ENCODE data around the gene ZNF778. TPM values are rescaled to one million over a fixed set of nuclear protein-coding genes. Genes with fewer than 3 reads are reported as not detected.
A peak's percentile ranks its signal among the peaks of the same experiment; 100 is the strongest.

Gene ZNF778
- total RNA-seq, 2 donors from 2014 or later: 4.9 to 5.6 TPM

- DNase-seq (peak; percentile 94 to 98 (median 97)), ATAC-seq (peak; percentile 93)
- intact Hi-C loops (cut with DNase I): no loop called here
- Histone ChIP-seq H3K9me3 (no peaks in the 10 kb centered on the region), H3K27me3 (peaks cover 0 to 16% of the 10 kb centered on the region in 2 donors), H3K4me1 (peaks cover 22% of the 10 kb centered on the region), H3K36me3 (replicated peaks in 1 of 2; ENCODE audit: insufficient read depth in 1 of 2, low read depth in 2 of 2) (no peaks in the 10 kb centered on the region), H3K27ac (no peak within 1 kb of the TSS), H3K4me3 (no peak within 1 kb of the TSS)
- WGBS, 2 donors: 5 to 67% methylated on average over 1 to 66 of the region's 74 CpGs
- TF ChIP-seq POLR2A (IDR thresholded peaks at IDR 0.05) (no peak), CTCF (IDR thresholded peaks at IDR 0.05) (no peak)
These were observed 46.0 kb upstream of the ZNF778 start, which contains the start of gene CDH15 for GRCh38 chr16:89171216-89172170. CDH15 (plus strand) TSS chr16:89171748; CDS start chr16:89171832, 84 bp downstream.

- Histone ChIP-seq H3K27ac (no peak overlapping the region), H3K4me1 (peaks cover 21% of the 10 kb centered on the region), H3K27me3 (peaks cover 0 to 14% of the 10 kb centered on the region in 2 donors), H3K4me3 (no peak overlapping the region), H3K36me3 (replicated peaks in 1 of 2; ENCODE audit: insufficient read depth in 1 of 2, low read depth in 2 of 2) (no peaks in the 10 kb centered on the region), H3K9me3 (no peaks in the 10 kb centered on the region)
- intact Hi-C loops (cut with DNase I): no loop called here
- ATAC-seq (no peak), DNase-seq (no peak)
- 81 to 88% methylated on average over 10 to 11 of the region's 11 CpGs for WGBS, 2 donors
- TF ChIP-seq POLR2A (IDR thresholded peaks at IDR 0.05) (no peak), CTCF (IDR thresholded peaks at IDR 0.05) (no peak)
These were observed 45.4 kb upstream of the ZNF778 start for GRCh38 chr16:89172171-89172527.

GRCh38 chr16:89172528-89173173 is 44.9 kb upstream of the ZNF778 start:
- WGBS, 2 donors: 44 to 66% methylated on average over 6 to 12 of the region's 13 CpGs
- DNase-seq (no peak), ATAC-seq (no peak)
- Histone ChIP-seq H3K36me3 (replicated peaks in 1 of 2; ENCODE audit: insufficient read depth in 1 of 2, low read depth in 2 of 2) (no peaks in the 10 kb centered on the region), H3K4me1 (peaks cover 17% of the 10 kb centered on the region), H3K4me3 (no peak overlapping the region), H3K9me3 (no peaks in the 10 kb centered on the region), H3K27me3 (peaks cover 0 to 11% of the 10 kb centered on the region in 2 donors), H3K27ac (no peak overlapping the region)
- intact Hi-C loops (cut with DNase I): no loop called here
- TF ChIP-seq POLR2A (IDR thresholded peaks at IDR 0.05): no peak
- TF ChIP-seq CTCF (IDR thresholded peaks at IDR 0.05): no peak

- intact Hi-C loops (cut with DNase I): no loop called here
- no peaks in the 10 kb centered on the region for H3K36me3 ChIP-seq (replicated peaks in 1 of 2; ENCODE audit: insufficient read depth in 1 of 2, low read depth in 2 of 2)
These were observed 44.2 kb upstream of the ZNF778 start for GRCh38 chr16:89173174-89173921.

More at GRCh38 chr16:89173174-89173921, 44.2 kb upstream of the ZNF778 start:
- Histone ChIP-seq H3K27ac (no peak overlapping the region), H3K9me3 (no peaks in the 10 kb centered on the region), H3K4me1 (peaks cover 17% of the 10 kb centered on the region), H3K27me3 (peaks cover 0 to 11% of the 10 kb centered on the region in 2 donors), H3K4me3 (no peak overlapping the region)
- WGBS, 2 donors: 59 to 76% methylated on average over 3 to 11 of the region's 11 CpGs
- ATAC-seq (no peak), DNase-seq (no peak)
- TF ChIP-seq POLR2A (IDR thresholded peaks at IDR 0.05): no peak
- TF ChIP-seq CTCF (IDR thresholded peaks at IDR 0.05): no peak

Data from body of pancreas (tissue), 4 donors.